ENCODE measurements around the gene HPSE2. TPM values are rescaled to one million over a fixed set of nuclear protein-coding genes. Genes with fewer than 3 reads are reported as not detected.
"Not testable (repeated sequence)": the region's sequence is repeated elsewhere in the genome, so short reads cannot be mapped to it uniquely, and the experiment has no call there.

Gene HPSE2
- total RNA-seq, 6 experiments from 2014 or later, result 0.05 to 0.09 TPM; not detected in 4

GRCh38 chr10:98915911-98916310 is 319.7 kb downstream of the HPSE2 start:
- no peaks in the 10 kb centered on the region for H3K36me3 Mint-ChIP-seq (ENCODE audit: low read depth)
- H3K4me3 Mint-ChIP-seq, result no peak overlapping the region
- no peaks in the 10 kb centered on the region; the same call in 1 of the 2 replicates for H3K27me3 Mint-ChIP-seq (ENCODE audit: insufficient read depth)
- DNase-seq, result no peak
- H3K9me3 Mint-ChIP-seq, result no peaks in the 10 kb centered on the region; the same call in 1 of the 2 replicates
- H3K27ac Mint-ChIP-seq, result no peak overlapping the region
- TF ChIP-seq CTCF (IDR thresholded peaks at IDR 0.05), result no peak
- peaks cover 20% of the 10 kb centered on the region; the same call in 1 of the 2 replicates for H3K4me1 Mint-ChIP-seq (ENCODE audit: low read depth)

GRCh38 chr10:98910546-98910945 is 325.1 kb downstream of the HPSE2 start:
- no peak for DNase-seq
- no peak for TF ChIP-seq CTCF (IDR thresholded peaks at IDR 0.05)
- H3K9me3 Mint-ChIP-seq, result no peaks in the 10 kb centered on the region; the same call in 1 of the 2 replicates
- H3K27me3 Mint-ChIP-seq (ENCODE audit: insufficient read depth), result peaks cover 6% of the 10 kb centered on the region
- no peak overlapping the region for H3K27ac Mint-ChIP-seq
- H3K4me1 Mint-ChIP-seq (ENCODE audit: low read depth), result no peaks in the 10 kb centered on the region
- no peaks in the 10 kb centered on the region for H3K36me3 Mint-ChIP-seq (ENCODE audit: low read depth)
- H3K4me3 Mint-ChIP-seq, result no peak overlapping the region

GRCh38 chr10:98910048-98910447 is 325.6 kb downstream of the HPSE2 start:
- DNase-seq, result no peak
- no peaks in the 10 kb centered on the region for H3K36me3 Mint-ChIP-seq (ENCODE audit: low read depth)
- TF ChIP-seq CTCF (IDR thresholded peaks at IDR 0.05), result no peak
- H3K27ac Mint-ChIP-seq, result no peak overlapping the region
- no peaks in the 10 kb centered on the region for H3K4me1 Mint-ChIP-seq (ENCODE audit: low read depth)
- H3K4me3 Mint-ChIP-seq, result no peak overlapping the region
- peaks cover 6% of the 10 kb centered on the region for H3K27me3 Mint-ChIP-seq (ENCODE audit: insufficient read depth)
- no peaks in the 10 kb centered on the region for H3K9me3 Mint-ChIP-seq

GRCh38 chr10:98908868-98909267 is 326.8 kb downstream of the HPSE2 start:
- Mint-ChIP-seq H3K27ac (no peak overlapping the region), H3K4me3 (no peak overlapping the region), H3K27me3 (ENCODE audit: insufficient read depth) (peaks cover 6% of the 10 kb centered on the region), H3K36me3 (ENCODE audit: low read depth) (no peaks in the 10 kb centered on the region), H3K4me1 (ENCODE audit: low read depth) (no peaks in the 10 kb centered on the region), H3K9me3 (no peaks in the 10 kb centered on the region)
- DNase-seq, result no peak
- no peak for TF ChIP-seq CTCF (IDR thresholded peaks at IDR 0.05)

GRCh38 chr10:98908247-98908646 is 327.4 kb downstream of the HPSE2 start:
- not testable (repeated sequence) for H3K27ac Mint-ChIP-seq; H3K27me3 Mint-ChIP-seq (ENCODE audit: insufficient read depth); H3K36me3 Mint-ChIP-seq (ENCODE audit: low read depth); DNase-seq; H3K4me3 Mint-ChIP-seq; H3K4me1 Mint-ChIP-seq (ENCODE audit: low read depth); H3K9me3 Mint-ChIP-seq

GRCh38 chr10:98901441-98902110 is 334.1 kb downstream of the HPSE2 start:
- no peak overlapping the region for H3K4me3 Mint-ChIP-seq
- H3K27me3 Mint-ChIP-seq (ENCODE audit: insufficient read depth), result peaks cover 9% of the 10 kb centered on the region; the same call in 1 of the 2 replicates
- H3K9me3 Mint-ChIP-seq, result no peaks in the 10 kb centered on the region
- TF ChIP-seq CTCF (IDR thresholded peaks at IDR 0.05), result no peak
- H3K4me1 Mint-ChIP-seq (ENCODE audit: low read depth), result no peaks in the 10 kb centered on the region
- no peak for DNase-seq
- H3K36me3 Mint-ChIP-seq (ENCODE audit: low read depth), result no peaks in the 10 kb centered on the region
- no peak overlapping the region for H3K27ac Mint-ChIP-seq
